MM.1S (cell line): ENCODE data around the gene IL1RAPL2.

Experiments used
- CTCF ChIP-seq: fragments of 300-600 bp; sonication (generic); IDR thresholded peaks from 2 replicates; pipeline ENCODE4 v1.5.1; 2016; ENCODE audit warnings: antibody characterized with exemption, low read length, mixed read lengths
- EZH2 ChIP-seq: fragments of 300-600 bp; sonication (generic); optimal IDR thresholded peaks from 2 replicates; pipeline ENCODE3; 2017; ENCODE audit warnings: low read depth, mild to moderate bottlenecking, antibody characterized with exemption, low read length, mixed read lengths

- TF ChIP-seq CTCF (no peak), EZH2 (no peak)
These were observed 548.6 kb downstream of the IL1RAPL2 start for GRCh38 chrX:105114554-105115130.
